GM12874 (cell line): ENCODE measurements around the gene AAMP.

Experiments used
- CTCF ChIP-seq: IDR thresholded peaks from 2 replicates; pipeline ENCODE4 v1.5.1; 2011; ENCODE audit warnings: low read depth, mild to moderate bottlenecking, control low read depth, low read length, moderate library complexity; ENCODE audit not compliant: insufficient read depth

The AAMP gene

GRCh38 chr2:218269900-218270720 lies at the start of gene AAMP, which contains the start of gene PNKD:
TSS of gene AAMP (minus strand) at chr2:218270137. CDS start at chr2:218270086, 51 bp downstream.
TSS of gene PNKD (plus strand) at chr2:218270519. CDS start at chr2:218270536, 17 bp downstream.
- no peak for TF ChIP-seq CTCF

- no peak for TF ChIP-seq CTCF
These were observed 48.3 kb upstream of the AAMP start for GRCh38 chr2:218318241-218318640.

- TF ChIP-seq CTCF = no peak
These were observed 47.9 kb upstream of the AAMP start for GRCh38 chr2:218317835-218318234.

- TF ChIP-seq CTCF = no peak
These were observed 47.3 kb upstream of the AAMP start for GRCh38 chr2:218317303-218317630.

- no peak for TF ChIP-seq CTCF
These were observed 45.5 kb upstream of the AAMP start for GRCh38 chr2:218315397-218315796.

GRCh38 chr2:218313356-218313755 lies 43.4 kb upstream of the AAMP start:
- no peak for TF ChIP-seq CTCF

GRCh38 chr2:218312267-218312756 lies 42.4 kb upstream of the AAMP start:
- no peak for TF ChIP-seq CTCF
